ENCODE results near the gene SART1.
A peak's percentile ranks its signal among the peaks of the same experiment; 100 is the strongest.
"Not testable (repeated sequence)": the region's sequence is repeated elsewhere in the genome, so short reads cannot be mapped to it uniquely, and the experiment has no call there.

SART1 gene

GRCh38 chr11:66020618-66021357 is 59.3 kb downstream of the SART1 start:
- no peak for DNase-seq

- peak; percentile 68 for DNase-seq
Observed at GRCh38 chr11:66022401-66023185, 61.1 kb downstream of the SART1 start.

GRCh38 chr11:66023186-66023440 is 61.6 kb downstream of the SART1 start:
- DNase-seq: not testable (repeated sequence)

GRCh38 chr11:66026017-66026529 is 64.5 kb downstream of the SART1 start, which contains the start of gene CATSPER1:
Gene CATSPER1 (minus strand): TSS chr11:66026479. CDS start chr11:66026379, 100 bp downstream.
- no peak for DNase-seq

All from effector CD4-positive, alpha-beta T cell (primary cell).